ENCODE results near the gene CSDE1. TPM values are rescaled to one million over a fixed set of nuclear protein-coding genes. Genes with fewer than 3 reads are reported as not detected.
A peak's percentile ranks its signal among the peaks of the same experiment; 100 is the strongest.
"Not testable (repeated sequence)": the region's sequence is repeated elsewhere in the genome, so short reads cannot be mapped to it uniquely, and the experiment has no call there.

The CSDE1 gene
- 196 and 200 TPM in 2 replicates for total RNA-seq (2014; rRNA removed; shearing (Covaris generic))

- DNase-seq (ENCODE audit: low spot score), result peak; percentile 98
Observed at GRCh38 chr1:114757455-114758255, at the start of gene CSDE1. CSDE1 (minus strand) TSS chr1:114757984; CDS start chr1:114739890, 18,094 bp downstream.

GRCh38 chr1:114804449-114804848 is 46.7 kb upstream of the CSDE1 start:
- not testable (repeated sequence) for DNase-seq (ENCODE audit: low spot score)

- no peak for DNase-seq (ENCODE audit: low spot score)
Observed at GRCh38 chr1:114803001-114803400, 45.2 kb upstream of the CSDE1 start.

GRCh38 chr1:114794038-114794437 is 36.3 kb upstream of the CSDE1 start:
- DNase-seq (ENCODE audit: low spot score), result no peak

DNA sequence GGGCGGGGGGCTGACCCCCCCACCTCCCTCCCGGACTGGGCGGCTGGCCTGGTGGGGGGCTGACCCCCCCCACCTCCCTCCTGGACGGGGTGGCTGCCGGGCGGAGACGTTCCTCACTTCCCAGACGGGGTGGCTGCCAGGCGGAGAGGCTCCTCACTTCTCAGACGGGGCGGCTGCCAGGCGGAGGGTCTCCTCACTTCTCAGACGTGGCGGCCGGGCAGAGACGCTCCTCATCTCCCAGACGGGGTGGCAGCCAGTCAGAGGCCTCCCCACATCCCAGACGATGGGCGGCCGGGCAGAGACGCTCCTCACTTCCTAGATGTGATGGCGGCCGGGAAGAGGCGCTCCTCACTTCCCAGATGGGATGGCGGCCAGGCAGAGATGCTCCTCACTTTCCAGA is 32.8 kb upstream of the CSDE1 start:
- not testable (repeated sequence) for DNase-seq (ENCODE audit: low spot score)

- not testable (repeated sequence) for DNase-seq (ENCODE audit: low spot score)
Observed at GRCh38 chr1:114786440-114786839, 28.7 kb upstream of the CSDE1 start.

- no peak for DNase-seq (ENCODE audit: low spot score)
Observed at GRCh38 chr1:114782476-114782875, 24.7 kb upstream of the CSDE1 start.

- DNase-seq (ENCODE audit: low spot score), result peak; percentile 98
Observed at GRCh38 chr1:114780344-114781226, 22.8 kb upstream of the CSDE1 start, which contains the start of gene SIKE1. SIKE1 (minus strand) TSS chr1:114780685; CDS start chr1:114780607, 78 bp downstream.

DNA sequence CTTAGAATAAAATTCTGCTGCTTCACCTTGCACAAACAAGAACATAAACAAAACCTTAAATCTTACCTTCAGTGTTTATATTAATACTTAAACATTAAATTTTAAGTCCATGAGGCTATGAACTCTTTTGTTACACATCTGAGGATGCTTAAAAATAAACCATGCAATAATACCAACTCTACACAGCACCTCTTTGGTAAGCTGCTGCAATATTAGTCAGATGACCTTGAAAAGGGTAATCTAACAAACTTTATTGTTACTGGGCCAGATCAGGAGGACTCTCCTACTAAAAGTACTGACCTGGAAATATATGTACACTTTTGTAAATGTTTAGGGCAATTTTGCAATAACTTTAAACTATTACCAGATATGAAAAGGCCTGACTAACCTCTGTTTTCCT is 21.9 kb upstream of the CSDE1 start:
- DNase-seq (ENCODE audit: low spot score), result no peak

DNA sequence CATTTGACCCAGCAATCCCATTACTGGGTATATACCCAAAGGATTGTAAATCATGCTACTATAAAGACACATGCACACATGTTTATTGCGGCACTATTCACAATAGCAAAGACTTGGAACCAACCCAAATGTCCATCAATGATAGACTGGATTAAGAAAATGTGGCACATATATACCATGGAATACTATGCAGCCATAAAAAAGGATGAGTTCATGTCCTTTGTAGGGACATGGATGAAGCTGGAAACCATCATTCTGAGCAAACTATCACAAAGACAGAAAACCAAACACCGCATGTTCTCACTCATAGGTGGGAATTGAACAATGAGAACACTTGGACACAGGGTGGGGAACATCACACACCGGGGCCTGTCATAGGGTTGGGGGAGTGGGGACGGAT is 18.9 kb upstream of the CSDE1 start:
- DNase-seq (ENCODE audit: low spot score), result not testable (repeated sequence)

DNA sequence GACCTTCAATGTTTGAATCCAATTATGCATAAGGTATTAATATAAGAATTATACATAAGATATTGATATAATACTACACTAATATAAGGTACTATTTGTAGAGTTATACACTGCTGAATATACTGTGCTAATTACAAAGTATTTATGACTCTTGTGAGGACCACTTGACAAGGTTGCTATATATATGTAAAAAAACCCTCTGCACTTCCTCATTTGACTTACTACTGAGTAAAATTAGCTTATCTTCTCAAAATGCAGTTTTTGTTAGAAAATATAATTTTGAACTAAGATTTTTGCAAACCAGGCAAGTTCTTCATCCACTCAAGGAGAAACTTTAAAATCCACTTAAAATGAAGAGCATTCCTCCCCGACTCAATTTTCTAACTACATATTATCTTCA is 14.2 kb upstream of the CSDE1 start:
- no peak for DNase-seq (ENCODE audit: low spot score)

DNA sequence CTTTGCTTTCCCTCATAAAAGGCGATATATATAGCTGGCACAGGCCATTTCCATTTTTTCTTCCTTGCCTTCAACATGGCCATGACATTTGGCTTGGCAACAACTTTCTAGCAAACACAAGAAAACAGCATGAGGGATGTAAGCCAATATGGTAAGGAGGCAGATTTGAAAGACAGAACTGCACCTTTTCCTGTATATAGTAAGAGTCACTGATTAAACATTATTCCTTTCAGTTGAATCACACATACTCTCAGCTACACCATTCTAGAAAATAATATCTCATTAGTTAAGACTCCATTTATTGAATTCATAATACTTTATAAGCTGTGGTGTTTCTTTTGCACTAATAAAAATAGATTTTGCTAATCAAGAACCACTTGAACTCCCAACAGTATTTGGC is 13.2 kb upstream of the CSDE1 start:
- DNase-seq (ENCODE audit: low spot score), result no peak

DNA sequence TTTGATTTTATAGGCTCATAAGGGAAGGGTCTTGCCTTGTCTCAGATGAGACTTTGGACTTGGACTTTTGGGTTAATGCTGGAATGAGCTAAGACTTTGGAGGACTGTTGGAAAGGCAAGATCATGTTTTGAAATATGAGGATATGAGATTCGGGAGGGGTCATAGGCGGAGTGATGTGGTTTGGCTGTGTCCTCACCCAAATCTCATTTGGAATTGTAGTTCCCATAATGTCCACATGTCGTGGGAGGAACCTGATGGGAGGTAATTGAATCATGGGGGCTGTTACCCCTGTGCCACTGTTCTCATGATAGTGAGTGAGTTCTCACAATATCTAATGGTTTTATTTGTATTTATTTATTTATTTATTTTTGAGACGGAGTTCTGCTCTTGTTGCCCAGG is 6.9 kb upstream of the CSDE1 start:
- DNase-seq (ENCODE audit: low spot score), result no peak

DNA sequence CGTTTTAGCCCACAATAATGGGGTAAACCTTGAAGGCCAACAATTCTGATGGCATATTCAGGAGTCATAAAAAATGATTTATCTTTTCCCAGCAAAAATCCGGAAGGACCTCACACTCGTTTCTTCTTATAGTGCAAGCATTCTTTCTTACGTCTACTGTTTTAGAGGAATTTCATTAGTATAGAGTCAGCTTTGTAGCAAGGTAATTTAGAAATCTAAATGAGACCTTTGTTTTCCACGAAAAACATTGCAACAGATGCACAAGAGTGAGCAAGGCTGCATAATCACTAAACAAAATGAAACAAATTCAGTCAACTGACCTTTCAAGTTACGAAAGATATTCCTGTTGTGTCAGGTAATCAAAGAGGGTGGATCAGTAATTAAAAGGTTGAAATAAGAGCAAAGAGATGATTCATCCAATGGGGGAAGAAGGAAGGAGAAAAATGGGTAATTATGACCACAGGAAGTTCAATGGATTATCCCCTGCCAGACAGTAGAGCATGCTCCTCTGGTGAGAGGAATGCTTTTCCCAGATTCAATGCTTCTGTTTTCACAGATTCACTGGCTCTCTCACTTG is 560 bp upstream of the CSDE1 start:
- peak; percentile 64 for DNase-seq (ENCODE audit: low spot score)

GRCh38 chr1:114756949-114757454 is 782 bp downstream of the CSDE1 start:
- peak; percentile 50 for DNase-seq (ENCODE audit: low spot score)

DNA sequence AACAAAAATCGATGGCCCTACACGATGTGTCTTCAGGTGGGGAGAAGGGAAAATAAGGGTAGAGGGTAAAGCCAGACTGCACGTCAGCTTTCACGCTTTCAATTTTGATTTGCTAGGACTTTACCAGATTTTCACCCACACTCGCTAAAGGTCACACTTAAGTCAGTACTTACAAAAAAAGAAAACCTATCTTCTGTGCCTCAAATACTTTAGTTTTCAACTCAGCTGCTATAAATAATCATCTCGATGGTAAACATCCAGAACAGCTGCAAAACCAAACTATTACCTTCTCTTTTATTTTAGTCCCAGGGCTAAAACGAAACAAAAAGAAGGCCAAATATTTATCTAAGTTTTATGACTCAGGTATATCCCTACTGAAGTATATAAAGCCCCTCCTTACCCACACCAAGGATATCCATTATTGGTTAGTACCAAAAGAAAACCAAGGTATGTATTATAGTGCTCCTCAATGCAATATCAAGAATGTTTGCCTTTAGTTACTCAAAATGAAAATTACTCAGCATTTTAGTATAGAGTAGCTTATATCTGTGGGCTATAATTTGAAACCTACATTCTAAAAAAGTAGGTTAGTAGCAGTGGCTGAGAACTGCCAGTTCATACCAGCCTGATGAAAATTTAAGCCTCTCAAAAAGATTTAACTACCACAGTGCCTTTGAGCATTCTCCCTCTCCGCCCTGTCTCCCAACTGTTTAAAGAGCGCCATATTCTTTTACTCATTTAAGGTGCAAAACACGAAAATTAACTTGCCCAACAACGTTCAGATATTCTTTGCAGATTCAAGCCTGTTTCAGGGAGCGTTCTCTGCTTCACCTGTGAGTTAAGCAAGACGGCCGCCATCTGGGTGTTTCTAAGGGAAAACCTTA is 1.5 kb downstream of the CSDE1 start:
- no peak for DNase-seq (ENCODE audit: low spot score)

GRCh38 chr1:114755006-114755931 is 2.5 kb downstream of the CSDE1 start:
- no peak for DNase-seq (ENCODE audit: low spot score)

GRCh38 chr1:114753702-114754101 is 4.1 kb downstream of the CSDE1 start:
- not testable (repeated sequence) for DNase-seq (ENCODE audit: low spot score)

GRCh38 chr1:114753143-114753542 is 4.6 kb downstream of the CSDE1 start:
- no peak for DNase-seq (ENCODE audit: low spot score)

DNA sequence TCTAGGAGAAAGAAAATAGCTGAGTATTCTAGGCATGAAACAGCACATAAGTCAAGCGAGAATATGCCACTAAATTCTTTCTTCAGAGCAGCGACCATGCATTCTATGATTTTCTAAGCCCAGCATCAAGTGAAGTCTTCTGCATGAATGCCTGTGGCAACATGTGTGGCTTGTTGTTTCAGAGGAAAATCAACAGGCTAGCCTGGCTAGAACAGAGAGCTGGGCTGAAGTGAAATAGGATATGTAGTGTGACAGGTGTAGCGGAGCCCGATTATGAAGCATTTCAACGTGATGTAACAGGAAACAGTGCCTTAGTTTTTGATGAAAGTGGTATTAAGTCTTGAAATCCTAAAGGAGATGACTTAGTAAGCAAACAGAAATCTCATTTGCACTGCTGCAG is 7.0 kb downstream of the CSDE1 start:
- DNase-seq (ENCODE audit: low spot score), result no peak
